ENCODE data around the gene ITGAV. TPM values are rescaled to one million over a fixed set of nuclear protein-coding genes. Genes with fewer than 3 reads are reported as not detected.

ITGAV gene
- total and polyA plus RNA-seq, 3 donors from 2014 or later = 23.5 to 93.3 (median 62.2) TPM

DNA sequence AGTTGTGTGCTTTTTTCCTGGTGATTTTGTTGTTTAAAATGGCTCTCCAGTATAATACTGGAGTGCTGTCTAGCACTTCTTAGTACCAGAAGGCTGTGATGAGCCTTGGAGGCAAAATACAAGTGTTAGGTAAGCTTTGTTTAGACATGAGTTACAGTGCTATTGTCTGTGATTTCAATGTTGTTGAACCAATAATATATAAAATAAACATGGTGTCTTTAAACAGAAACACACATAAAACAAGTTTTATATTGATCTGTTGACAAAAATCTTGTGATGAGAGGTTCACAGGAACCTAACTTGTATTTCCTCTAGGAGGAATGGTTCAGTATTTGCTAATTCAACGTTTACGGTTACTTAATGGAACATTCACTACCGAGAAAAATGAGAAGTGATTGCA is 99.0 kb downstream of the ITGAV start:
- 92 to 95% methylated on average over 3 of the region's 3 CpGs for WGBS, 2 donors
- H3K27ac ChIP-seq = no peak overlapping the region
- H3K27me3 ChIP-seq = no peaks in the 10 kb centered on the region
- H3K9me3 ChIP-seq = no peaks in the 10 kb centered on the region
- no peak for DNase-seq
- intact Hi-C loops (cut with DNase I; ENCODE audit: low total_unique reads) = no loop called here
- no peaks in the 10 kb centered on the region for H3K36me3 ChIP-seq (ENCODE audit: low read depth, missing control alignments)
- no peak overlapping the region for H3K4me3 ChIP-seq
- H3K4me1 ChIP-seq = no peaks in the 10 kb centered on the region
- TF ChIP-seq CTCF (IDR thresholded peaks at IDR 0.05) = no peak
- TF ChIP-seq POLR2A (IDR thresholded peaks at IDR 0.05) = no peak

DNA sequence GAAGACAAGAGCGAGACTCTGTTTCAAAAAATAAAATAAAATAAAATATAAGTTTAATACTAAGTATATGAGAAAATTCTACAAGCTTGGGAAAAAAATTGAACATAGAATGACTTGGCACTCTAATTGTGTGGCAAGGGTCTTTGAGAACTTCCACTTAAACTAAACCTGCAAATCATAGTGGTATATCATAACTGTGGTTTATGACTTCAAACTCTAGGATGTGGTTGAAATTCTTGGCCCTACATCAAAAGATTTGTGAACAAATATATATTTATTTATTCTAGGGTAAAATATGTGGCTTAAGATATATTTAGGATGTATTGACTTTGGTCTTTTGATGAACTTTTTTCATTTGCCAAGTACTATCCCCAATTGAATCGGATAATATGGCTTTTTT is 100.9 kb downstream of the ITGAV start:
- no peak for DNase-seq
- Histone ChIP-seq H3K27ac (no peak overlapping the region), H3K36me3 (ENCODE audit: low read depth, missing control alignments) (no peaks in the 10 kb centered on the region), H3K4me3 (no peak overlapping the region), H3K4me1 (no peaks in the 10 kb centered on the region), H3K27me3 (no peaks in the 10 kb centered on the region), H3K9me3 (no peaks in the 10 kb centered on the region)
- intact Hi-C loops (cut with DNase I; ENCODE audit: low total_unique reads) = no loop called here
- 92 to 97% methylated on average over 2 of the region's 2 CpGs for WGBS, 2 donors
- no peak for TF ChIP-seq POLR2A (IDR thresholded peaks at IDR 0.05)

DNA sequence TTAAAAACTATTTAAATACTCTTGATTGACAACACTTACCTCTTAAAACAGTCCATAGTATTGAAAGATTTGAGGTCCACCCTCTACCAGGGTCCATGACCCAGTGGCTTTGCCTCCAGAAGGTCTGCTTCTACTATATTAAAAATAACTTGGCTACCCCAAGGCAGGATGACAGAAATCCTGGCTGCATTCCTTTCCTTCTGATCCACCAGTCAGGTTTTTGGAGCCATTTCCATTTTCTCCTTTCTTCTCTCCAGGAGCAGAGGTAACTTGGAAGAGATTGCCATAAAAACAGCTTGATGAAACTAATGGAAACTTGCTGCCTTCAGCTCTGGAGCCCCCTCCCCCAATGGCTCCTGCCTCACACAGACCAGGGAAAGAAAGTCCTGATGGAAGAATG is 101.4 kb downstream of the ITGAV start:
- TF ChIP-seq POLR2A (IDR thresholded peaks at IDR 0.05) (no peak), CTCF (IDR thresholded peaks at IDR 0.05) (no peak)
- no peaks in the 10 kb centered on the region for H3K36me3 ChIP-seq (ENCODE audit: low read depth, missing control alignments)
- no peaks in the 10 kb centered on the region for H3K9me3 ChIP-seq
- H3K4me3 ChIP-seq = no peak overlapping the region
- DNase-seq = no peak
- no peak overlapping the region for H3K27ac ChIP-seq
- no peaks in the 10 kb centered on the region for H3K4me1 ChIP-seq
- intact Hi-C loops (cut with DNase I; ENCODE audit: low total_unique reads) = no loop called here
- H3K27me3 ChIP-seq = no peaks in the 10 kb centered on the region

DNA sequence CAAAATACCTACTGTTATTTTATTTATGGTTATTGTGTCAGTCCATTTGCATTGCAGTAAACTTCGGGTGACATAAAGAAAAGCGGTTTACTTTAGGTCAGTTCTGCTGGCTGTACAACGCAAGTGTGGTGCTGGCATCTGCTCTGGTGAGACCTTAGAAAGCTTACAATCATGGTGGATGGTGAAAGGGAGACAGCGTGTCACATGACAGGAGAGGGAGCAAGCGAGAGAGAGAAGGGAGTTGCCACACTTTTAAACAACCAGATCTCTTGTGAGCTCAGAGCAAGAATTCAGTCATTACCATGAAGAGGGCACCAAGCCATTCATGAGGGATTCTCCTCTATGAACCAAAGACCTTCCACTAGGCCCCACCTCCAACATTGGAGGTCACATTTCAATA is 102.0 kb downstream of the ITGAV start:
- 91 to 95% methylated on average over 5 of the region's 5 CpGs for WGBS, 2 donors
- Histone ChIP-seq H3K27me3 (no peaks in the 10 kb centered on the region), H3K27ac (no peak overlapping the region), H3K4me3 (no peak overlapping the region), H3K9me3 (no peaks in the 10 kb centered on the region), H3K36me3 (ENCODE audit: low read depth, missing control alignments) (no peaks in the 10 kb centered on the region), H3K4me1 (no peaks in the 10 kb centered on the region)
- no peak for DNase-seq
- no peak for TF ChIP-seq POLR2A (IDR thresholded peaks at IDR 0.05)
- no peak for TF ChIP-seq CTCF (IDR thresholded peaks at IDR 0.05)
- intact Hi-C loops (cut with DNase I; ENCODE audit: low total_unique reads) = no loop called here

- peak overlapping the region; percentile 62 to 86 for H3K4me3 ChIP-seq
- no peaks in the 10 kb centered on the region for H3K9me3 ChIP-seq
- H3K27me3 ChIP-seq = no peaks in the 10 kb centered on the region
- H3K27ac ChIP-seq = peak overlapping the region in 1 of 2 donors; percentile 71
- intact Hi-C loops (cut with DNase I; ENCODE audit: low total_unique reads) = no loop called here
- TF ChIP-seq CTCF (IDR thresholded peaks at IDR 0.05) = no peak
- no peaks in the 10 kb centered on the region for H3K4me1 ChIP-seq
- no peak for DNase-seq
- H3K36me3 ChIP-seq (ENCODE audit: low read depth, missing control alignments) = no peaks in the 10 kb centered on the region
- 15 to 28% methylated on average over 7 of the region's 7 CpGs for WGBS, 2 donors
These were observed 103.6 kb downstream of the ITGAV start for GRCh38 chr2:186693446-186693832.
